Measurements from ENCODE around the gene SASH1.

DNA sequence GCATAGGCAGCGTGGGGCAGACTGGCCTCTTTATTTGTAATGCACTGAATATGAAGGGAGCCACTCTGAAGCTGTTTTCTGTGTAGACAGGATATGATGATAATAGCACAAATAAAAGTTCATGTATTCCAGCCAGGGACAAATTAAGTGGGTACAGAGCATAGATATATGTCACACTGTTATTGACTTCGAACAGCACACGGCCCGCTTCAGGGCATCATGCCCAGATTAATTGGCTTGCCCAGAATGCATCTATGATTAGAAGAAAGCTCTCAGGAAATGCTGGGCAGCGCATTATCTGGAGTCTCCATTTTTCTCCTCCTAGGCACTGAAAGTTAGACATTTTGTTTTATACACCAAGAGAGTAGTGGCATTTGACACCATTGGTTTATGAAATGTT is 26.3 kb upstream of the SASH1 start:
- TF ChIP-seq, protein P1, sequence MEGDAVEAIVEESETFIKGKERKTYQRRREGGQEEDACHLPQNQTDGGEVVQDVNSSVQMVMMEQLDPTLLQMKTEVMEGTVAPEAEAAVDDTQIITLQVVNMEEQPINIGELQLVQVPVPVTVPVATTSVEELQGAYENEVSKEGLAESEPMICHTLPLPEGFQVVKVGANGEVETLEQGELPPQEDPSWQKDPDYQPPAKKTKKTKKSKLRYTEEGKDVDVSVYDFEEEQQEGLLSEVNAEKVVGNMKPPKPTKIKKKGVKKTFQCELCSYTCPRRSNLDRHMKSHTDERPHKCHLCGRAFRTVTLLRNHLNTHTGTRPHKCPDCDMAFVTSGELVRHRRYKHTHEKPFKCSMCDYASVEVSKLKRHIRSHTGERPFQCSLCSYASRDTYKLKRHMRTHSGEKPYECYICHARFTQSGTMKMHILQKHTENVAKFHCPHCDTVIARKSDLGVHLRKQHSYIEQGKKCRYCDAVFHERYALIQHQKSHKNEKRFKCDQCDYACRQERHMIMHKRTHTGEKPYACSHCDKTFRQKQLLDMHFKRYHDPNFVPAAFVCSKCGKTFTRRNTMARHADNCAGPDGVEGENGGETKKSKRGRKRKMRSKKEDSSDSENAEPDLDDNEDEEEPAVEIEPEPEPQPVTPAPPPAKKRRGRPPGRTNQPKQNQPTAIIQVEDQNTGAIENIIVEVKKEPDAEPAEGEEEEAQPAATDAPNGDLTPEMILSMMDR (IDR thresholded peaks at IDR 0.05; ENCODE audit: insufficient read depth, low read depth, low read length), result no peak
- TF ChIP-seq EZH2 (IDR thresholded peaks at IDR 0.05; ENCODE audit: insufficient read depth, low read length), result no peak

All from astrocyte (in vitro differentiated cells and primary cell).